GM12875 (cell line): ENCODE measurements around the gene ACAD8.

ENCODE experiments used
- H3K4me3 ChIP-seq: one replicate; pipeline ENCODE4 v1.5.1; 2011; ENCODE audit warnings: low read depth, low read length, control low read depth
- CTCF ChIP-seq: IDR thresholded peaks from 2 replicates; pipeline ENCODE4 v1.5.1; 2011; ENCODE audit warnings: low read depth, mild to moderate bottlenecking, control low read depth, inconsistent platforms, low read length, moderate library complexity, borderline replicate concordance; ENCODE audit not compliant: insufficient read depth

ACAD8 gene

GRCh38 chr11:134266841-134267251, 13.5 kb downstream of the ACAD8 start:
- no peak for TF ChIP-seq CTCF
- no peak overlapping the region for H3K4me3 ChIP-seq

GRCh38 chr11:134267461-134267860, 14.1 kb downstream of the ACAD8 start:
- TF ChIP-seq CTCF: no peak
- no peak overlapping the region for H3K4me3 ChIP-seq

- TF ChIP-seq CTCF: no peak
- H3K4me3 ChIP-seq: no peak overlapping the region
Measured at GRCh38 chr11:134267966-134268365, 14.6 kb downstream of the ACAD8 start.

GRCh38 chr11:134270250-134270714, 16.9 kb downstream of the ACAD8 start:
- peak; percentile 13; the same call in 1 of the 2 replicates for TF ChIP-seq CTCF
- no peak overlapping the region for H3K4me3 ChIP-seq

GRCh38 chr11:134271978-134272377, 18.6 kb downstream of the ACAD8 start:
- TF ChIP-seq CTCF: no peak
- H3K4me3 ChIP-seq: no peak overlapping the region

GRCh38 chr11:134272381-134273316, 19.3 kb downstream of the ACAD8 start:
- no peak overlapping the region for H3K4me3 ChIP-seq
- TF ChIP-seq CTCF: no peak

- H3K4me3 ChIP-seq: no peak overlapping the region
- TF ChIP-seq CTCF: no peak
Measured at GRCh38 chr11:134273317-134273712, 19.9 kb downstream of the ACAD8 start.
